GM21576 (cell line): ENCODE data around the gene TMEM272.

ENCODE experiments used
- ATAC-seq: cut with Tn5 transposase; IDR thresholded peaks from one replicate; pipeline ENCODE4 v1.9.1; 2021; ENCODE audit warnings: mild to moderate bottlenecking, moderate library complexity; ENCODE audit not compliant: unreplicated experiment

Gene TMEM272

GRCh38 chr13:51783428-51784094 lies 61.4 kb downstream of the TMEM272 start:
- no peak for ATAC-seq

GRCh38 chr13:51782026-51782710 lies 62.8 kb downstream of the TMEM272 start:
- no peak for ATAC-seq

DNA sequence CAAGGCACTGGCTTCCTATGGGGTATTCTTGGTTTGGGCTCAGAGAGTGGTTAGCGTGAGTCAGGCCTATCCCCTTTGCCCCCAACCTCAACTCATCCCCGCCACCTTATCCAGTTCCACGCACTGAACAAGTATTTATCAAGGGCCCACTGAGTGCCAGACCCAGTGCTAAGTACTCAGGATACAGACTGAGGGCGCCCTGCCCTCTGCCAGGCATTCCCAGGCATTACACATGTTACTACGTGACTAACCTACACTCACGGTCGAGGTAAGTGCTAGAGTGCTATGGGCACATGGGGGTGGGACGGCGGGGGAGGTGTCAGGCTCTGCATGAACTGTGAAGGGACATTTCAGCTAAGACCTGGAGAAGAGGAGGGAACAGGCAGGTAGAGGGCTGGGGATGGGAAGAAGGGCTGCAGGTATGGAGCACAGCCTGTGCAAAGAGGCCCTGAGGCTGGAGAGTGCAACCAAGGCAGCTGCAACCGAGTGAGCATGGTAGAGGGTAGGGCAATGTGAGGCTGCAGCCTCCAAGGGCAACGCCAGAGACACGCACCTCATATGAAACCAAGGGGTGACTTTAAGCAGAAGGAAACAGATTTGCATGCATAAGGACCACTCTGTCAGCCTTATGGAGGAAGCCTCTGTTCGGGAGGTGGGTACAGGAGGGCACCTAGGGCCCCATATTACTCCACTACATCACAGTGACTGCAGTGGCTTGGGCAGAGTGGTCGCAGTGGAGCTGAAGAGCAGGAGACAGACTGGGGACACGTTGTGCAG lies 63.5 kb downstream of the TMEM272 start:
- peak; percentile 66 for ATAC-seq

DNA sequence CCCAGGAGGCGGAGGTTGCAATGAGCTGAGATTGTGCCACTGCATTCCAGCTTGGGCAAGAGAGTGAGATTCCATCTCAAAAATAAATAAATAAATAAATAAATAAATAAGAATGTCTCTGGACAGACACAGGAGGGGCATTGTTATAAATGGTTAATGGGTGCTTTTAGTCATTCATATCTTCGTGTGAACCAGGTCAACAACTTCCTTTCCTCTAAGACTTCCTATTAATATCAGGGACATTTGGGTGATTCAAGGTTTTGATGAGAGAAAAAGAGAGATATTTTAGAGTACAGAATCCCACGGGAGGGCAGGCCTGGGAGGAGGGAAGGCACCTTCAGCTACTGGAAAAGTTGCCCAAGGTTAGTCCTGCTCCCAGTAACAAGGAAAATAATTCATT lies 64.9 kb downstream of the TMEM272 start:
- ATAC-seq = no peak

GRCh38 chr13:51778392-51778791 lies 66.6 kb downstream of the TMEM272 start:
- no peak for ATAC-seq

DNA sequence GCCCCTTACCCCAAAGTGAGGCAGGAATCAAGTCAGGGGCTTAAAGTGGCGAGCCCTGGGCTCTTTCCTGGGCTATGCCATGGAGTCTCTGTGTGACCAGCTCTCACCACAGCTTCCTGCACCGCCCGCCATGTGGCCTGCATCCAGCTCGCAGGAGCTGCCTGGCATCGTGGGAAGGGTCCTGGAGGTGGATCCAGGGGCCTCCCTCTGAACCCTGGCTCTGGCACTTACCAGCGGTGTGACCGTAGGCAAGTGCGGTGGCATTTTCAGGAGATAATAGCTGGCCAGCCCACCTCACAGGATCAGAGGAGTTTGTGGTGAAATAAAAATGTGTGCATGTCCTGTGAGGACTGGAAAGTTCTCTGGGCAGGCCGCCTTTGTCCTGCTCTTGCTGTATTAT lies 67.1 kb downstream of the TMEM272 start:
- ATAC-seq = no peak

DNA sequence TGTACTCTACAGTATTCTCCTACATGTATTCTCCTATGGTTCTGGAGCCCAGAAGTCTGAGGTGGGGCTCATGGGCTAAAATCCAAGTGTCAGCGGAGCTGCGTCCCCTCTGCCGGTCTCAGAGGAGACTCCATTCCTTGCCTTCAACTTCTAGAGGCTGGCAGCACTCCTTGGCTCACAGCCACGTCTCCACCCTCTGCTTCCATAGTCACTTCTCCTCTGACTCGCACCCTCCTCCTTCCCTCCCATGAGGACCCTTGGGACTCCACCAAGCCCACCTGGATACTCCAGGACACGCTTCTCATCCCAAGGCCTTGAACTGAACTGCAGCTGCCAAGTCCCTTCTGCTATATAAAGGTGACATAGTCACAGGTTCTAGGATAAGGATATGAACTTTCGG lies 68.8 kb downstream of the TMEM272 start:
- no peak for ATAC-seq

- no peak for ATAC-seq
These were observed 71.5 kb downstream of the TMEM272 start for GRCh38 chr13:51773515-51773914.

DNA sequence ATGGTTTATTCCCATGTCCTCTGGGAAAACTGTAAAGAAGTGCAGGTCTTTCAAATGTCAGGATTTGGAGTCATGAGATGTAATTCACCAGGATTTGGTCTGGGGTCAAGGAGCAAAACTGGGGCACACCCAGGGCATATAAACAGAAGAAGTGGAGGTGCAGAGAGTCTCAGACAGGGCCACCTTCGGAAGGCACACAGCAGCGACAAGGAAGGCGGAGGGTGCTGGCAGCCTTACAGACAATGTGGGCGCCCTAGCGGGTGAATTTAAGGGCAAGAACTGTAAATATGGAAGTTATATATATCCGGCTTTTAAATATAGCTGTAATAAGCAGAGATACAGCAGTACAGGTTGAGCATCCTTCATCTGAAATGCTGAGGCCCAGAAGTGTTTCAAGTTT lies 72.2 kb downstream of the TMEM272 start:
- ATAC-seq = no peak

- ATAC-seq = no peak
These were observed 72.9 kb downstream of the TMEM272 start for GRCh38 chr13:51772105-51772455.

GRCh38 chr13:51771418-51772104 lies 73.4 kb downstream of the TMEM272 start:
- ATAC-seq = no peak

- ATAC-seq = no peak
These were observed 74.1 kb downstream of the TMEM272 start for GRCh38 chr13:51770681-51771417.

DNA sequence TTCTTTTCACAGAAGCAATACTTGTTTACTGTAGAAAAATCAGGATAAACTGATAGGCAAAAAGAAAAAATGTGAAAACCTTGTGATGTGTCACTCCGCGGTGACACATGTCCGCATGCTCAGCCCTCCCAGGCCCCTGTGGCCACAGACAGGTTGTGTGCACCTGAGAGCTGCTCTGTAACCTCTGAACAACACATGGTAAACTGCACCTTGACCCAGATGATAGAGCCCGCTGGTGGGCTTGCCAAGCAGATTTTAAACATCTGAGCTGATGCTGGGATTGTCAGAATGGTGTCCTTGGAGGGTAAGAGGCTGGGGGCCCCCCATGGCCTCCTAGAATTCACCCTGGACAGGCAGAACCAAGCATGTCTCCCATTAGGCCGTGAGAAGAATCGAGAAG lies 74.8 kb downstream of the TMEM272 start:
- no peak for ATAC-seq

- ATAC-seq = no peak
These were observed 75.4 kb downstream of the TMEM272 start for GRCh38 chr13:51769455-51770127.

DNA sequence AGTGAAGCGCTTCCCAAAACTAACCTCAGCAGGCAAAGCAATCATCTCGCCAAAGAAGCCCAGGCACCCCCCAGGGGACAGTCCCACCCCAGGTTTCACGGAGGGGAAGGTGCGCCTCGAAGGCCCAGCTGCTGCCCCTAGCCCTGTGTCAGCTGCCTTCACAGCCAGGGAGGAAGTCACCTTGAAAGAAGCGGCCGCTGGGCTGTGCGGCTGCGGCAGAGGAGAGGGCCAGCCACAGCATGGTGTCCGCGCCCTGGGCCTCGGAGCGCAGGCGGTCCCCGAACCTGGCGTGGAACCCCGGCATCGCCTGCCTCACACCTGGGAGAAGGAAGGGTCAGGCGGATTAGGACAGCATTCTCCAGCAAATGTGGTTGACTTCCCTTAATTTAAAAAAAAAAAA lies 76.0 kb downstream of the TMEM272 start:
- no peak for ATAC-seq

DNA sequence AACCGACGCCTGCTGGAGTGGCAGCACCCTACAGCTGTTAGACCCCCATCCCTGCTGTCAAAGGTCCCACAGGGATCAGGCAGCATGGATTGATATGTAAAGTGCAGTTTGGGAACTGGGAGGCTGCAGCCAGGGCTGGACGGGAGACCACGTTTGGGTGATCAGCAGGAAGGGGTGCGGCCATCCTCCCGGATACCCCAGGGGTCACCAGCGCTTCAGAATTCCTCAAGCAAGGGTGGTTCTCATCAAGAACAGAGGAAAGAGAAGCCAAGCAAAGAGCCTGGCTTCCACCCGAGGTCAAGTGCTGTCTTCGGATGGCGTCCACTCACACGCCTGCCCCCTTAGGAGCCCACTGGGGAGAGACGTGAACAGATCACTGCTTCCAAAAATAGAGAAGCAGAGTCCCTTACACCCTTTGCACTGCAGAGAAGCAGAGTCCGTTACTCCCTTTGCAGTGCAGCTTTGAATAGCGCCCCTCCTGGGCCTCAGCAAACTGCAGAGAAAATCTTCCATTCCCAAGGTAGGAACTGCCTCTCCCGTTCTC lies 76.5 kb downstream of the TMEM272 start:
- ATAC-seq = no peak

DNA sequence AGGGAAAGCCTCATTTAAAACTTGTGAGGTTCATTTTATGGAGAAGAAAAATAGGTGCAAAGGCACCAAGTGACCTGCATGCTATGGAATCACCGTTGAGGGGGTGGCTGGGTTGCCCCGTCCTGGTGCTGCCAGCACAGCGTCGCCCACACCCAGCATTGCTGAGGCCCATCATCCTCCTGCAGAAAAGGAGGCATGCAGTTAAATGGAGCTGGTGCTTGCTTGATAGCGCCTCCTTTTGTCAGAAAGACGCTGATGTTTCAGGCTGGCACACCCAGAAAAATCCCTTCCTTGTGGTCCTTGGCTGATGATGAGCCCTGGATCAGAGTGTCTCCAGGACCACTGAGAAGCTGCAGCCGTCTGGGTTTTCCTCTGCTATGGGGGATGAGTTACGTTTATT lies 77.9 kb downstream of the TMEM272 start:
- ATAC-seq = no peak

- no peak for ATAC-seq
These were observed 79.8 kb downstream of the TMEM272 start for GRCh38 chr13:51765142-51765515.

DNA sequence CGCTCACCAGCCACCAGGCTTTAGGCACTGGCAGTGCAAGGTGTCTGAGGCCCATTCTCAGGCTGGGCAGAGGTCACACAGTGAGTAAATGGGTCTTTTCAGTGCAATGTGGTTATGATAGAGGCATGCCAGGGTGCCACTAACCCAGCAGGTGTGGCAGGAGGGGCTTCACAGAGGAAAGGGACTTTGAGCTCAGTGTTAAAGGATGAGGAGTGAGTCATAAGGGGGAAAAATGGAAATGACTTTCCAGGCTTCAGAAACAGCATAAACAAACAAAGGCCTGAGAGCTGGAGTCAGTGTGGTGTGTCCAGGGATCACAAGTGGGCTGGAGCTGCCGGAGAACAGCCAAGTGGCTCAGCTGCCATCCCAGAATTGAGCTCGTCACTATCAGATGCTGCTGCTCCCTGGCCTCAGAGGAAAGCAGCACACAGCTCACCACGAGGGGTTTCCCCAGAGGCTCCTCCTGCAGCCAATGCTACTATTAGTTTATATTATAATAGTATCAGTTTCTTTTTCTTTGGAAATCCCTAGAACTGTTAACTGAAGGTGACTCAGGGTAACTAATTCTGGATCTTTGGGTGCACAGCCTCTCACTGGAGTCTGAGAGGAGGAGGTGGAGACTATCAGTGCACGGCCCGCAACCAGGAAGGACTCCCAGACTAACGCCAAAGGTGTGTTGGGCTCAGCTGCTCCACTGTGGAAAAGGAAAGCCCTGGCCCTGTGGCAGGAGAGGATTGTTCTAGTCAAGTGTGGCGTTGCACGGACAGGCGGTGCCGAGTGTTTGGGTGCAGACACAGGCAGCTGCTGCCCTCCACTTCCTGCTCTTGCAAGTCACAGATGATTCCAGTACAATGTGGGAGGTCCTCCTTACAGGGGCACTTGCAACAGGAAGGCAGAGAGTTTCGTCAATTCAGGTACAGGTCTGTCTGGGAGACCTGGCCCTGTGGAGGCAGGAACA lies 80.5 kb downstream of the TMEM272 start:
- ATAC-seq = peak; percentile 86
